ENCODE measurements around the gene TRPM2.

- TF ChIP-seq CTCF (IDR thresholded peaks at IDR 0.05) = no peak
- TF ChIP-seq POLR2A (IDR thresholded peaks at IDR 0.05) = no peak
Observed at GRCh38 chr21:44484498-44485253, 131.3 kb downstream of the TRPM2 start.
